ENCODE measurements around the gene MAD1L1. TPM values are rescaled to one million over a fixed set of nuclear protein-coding genes. Genes with fewer than 3 reads are reported as not detected.

The MAD1L1 gene
- total RNA-seq, 3 donors from 2014 or later, result 25.3 to 31.2 (median 26.2) TPM

DNA sequence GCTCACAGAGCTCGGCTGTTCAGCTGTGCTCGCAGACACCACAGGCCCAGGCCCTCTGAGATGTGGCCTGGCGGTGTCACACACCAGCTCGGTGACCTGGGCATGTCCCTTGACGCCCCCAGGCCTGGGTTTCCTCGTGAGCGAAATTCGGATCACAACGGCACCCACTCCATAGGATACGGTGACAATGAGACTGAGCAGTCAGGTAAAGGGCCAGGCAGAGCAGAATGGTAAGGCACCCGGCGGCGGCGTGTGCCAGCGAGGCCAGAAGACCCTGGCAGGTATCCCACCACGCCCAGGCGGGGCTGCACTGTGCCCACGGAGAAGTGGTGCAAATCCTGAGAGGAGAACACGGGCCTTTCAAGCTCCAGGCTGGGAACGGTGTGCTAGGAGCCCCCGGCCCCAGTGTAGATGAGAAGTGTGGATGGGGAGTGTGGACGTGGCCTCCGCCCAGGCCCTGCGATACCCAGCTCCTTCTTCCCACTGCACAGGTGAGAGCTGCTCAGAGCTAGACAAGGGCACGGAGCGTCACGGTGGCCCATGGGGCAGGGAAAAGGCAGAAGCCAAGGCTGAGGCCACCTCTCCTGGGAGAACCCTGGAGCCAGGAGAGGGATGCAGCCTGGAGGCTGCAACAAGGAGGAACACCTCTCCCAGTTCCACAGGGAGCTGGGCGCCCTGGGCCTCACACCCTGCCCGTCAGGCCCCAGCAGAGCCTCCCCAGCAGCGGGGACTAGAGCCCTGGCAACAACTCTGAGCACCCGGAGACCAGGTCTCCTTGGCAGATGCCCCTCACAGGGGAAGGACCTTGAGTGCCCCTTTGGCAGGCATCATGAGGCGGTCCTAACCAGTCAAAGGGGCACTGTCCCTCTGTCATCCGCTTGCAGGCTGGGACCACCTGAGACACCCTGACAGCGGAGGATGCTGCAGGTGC is 219.1 kb downstream of the MAD1L1 start:
- intact Hi-C loops (cut with DNase I, micrococcal nuclease), result no loop called here
- H3K4me3 ChIP-seq, result no peak overlapping the region
- no peaks in the 10 kb centered on the region for H3K36me3 ChIP-seq (ENCODE audit: low read depth)
- ATAC-seq (no peak), DNase-seq (peak in 2 of 3 donors; percentile 18 to 32)
- TF ChIP-seq, protein P1, sequence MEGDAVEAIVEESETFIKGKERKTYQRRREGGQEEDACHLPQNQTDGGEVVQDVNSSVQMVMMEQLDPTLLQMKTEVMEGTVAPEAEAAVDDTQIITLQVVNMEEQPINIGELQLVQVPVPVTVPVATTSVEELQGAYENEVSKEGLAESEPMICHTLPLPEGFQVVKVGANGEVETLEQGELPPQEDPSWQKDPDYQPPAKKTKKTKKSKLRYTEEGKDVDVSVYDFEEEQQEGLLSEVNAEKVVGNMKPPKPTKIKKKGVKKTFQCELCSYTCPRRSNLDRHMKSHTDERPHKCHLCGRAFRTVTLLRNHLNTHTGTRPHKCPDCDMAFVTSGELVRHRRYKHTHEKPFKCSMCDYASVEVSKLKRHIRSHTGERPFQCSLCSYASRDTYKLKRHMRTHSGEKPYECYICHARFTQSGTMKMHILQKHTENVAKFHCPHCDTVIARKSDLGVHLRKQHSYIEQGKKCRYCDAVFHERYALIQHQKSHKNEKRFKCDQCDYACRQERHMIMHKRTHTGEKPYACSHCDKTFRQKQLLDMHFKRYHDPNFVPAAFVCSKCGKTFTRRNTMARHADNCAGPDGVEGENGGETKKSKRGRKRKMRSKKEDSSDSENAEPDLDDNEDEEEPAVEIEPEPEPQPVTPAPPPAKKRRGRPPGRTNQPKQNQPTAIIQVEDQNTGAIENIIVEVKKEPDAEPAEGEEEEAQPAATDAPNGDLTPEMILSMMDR (IDR thresholded peaks at IDR 0.05), result no peak
- H3K4me1 ChIP-seq (ENCODE audit: low read depth), result no peaks in the 10 kb centered on the region
- H3K9me3 ChIP-seq, result no peaks in the 10 kb centered on the region

DNA sequence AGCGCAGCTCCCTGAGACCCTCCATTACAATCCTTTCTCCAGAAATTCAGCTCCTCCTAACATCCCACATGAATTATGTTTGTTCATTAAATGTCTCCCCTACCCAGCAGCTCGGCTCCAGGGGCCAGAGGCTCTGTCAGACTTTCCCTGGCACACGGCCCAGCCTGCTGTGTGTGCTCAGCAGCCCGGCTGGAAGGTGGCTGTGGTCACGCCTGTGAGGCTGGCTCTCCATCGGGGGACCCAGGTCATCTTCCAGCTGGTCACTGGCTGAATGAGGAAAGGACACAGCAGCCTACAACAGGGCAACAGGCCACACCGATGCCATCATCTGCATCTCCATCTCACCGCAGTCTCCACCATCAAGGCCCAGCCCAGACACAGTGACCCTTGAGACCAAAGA is 219.8 kb downstream of the MAD1L1 start:
- ATAC-seq, result no peak
- Histone ChIP-seq H3K36me3 (ENCODE audit: low read depth) (no peaks in the 10 kb centered on the region), H3K9me3 (no peaks in the 10 kb centered on the region), H3K4me1 (ENCODE audit: low read depth) (no peaks in the 10 kb centered on the region), H3K4me3 (no peak overlapping the region)
- peak in 1 of 3 donors; percentile 17 for DNase-seq
- intact Hi-C loops (cut with DNase I, micrococcal nuclease), result no loop called here
- TF ChIP-seq, protein P1 (IDR thresholded peaks at IDR 0.05), result no peak

DNA sequence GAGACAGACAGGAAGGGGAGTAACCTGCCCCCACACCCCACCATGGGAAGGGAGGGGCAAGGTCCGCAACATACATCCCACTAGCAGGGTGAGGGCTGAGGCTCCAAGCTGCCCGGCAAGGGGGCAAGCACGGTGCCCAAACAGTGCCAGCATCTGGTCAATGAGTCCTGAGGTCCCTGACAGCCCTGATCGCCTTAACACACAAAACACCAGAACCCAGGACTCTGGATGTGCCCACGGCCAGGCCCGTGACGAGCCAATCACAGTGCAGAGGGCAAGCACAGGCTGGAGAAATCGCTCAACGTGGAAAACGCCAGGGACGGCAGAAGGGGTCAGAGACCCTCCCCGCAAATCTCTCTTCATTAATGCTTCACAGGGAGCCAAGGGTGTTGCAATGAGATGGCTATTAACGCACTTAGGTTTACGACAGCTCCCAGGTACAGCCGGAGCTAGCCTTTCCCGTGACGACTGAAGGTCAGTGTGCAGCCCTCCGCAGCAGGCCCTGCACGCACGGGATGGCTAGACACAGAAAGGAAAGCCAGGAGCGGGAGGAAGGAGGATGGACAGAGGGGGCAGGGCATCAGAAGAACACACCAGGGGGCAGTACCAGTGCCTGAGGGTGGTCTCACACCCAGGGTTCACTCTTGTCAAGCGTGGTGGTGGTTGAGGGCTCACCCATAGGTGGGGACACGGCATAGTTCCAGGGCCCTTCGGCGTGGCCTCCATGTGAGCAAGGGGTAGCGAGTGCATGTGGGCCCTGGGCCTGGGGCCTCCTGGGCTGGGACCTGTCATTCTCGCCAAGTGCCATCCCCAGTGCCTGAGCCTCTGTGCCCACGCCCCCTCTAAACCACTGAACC is 220.5 kb downstream of the MAD1L1 start:
- H3K9me3 ChIP-seq, result no peaks in the 10 kb centered on the region
- no peak for ATAC-seq
- DNase-seq, result peak in 2 of 3 donors; percentile 13 to 34
- H3K4me1 ChIP-seq (ENCODE audit: low read depth), result no peaks in the 10 kb centered on the region
- no peaks in the 10 kb centered on the region for H3K36me3 ChIP-seq (ENCODE audit: low read depth)
- no peak overlapping the region for H3K4me3 ChIP-seq
- TF ChIP-seq, protein P1 (IDR thresholded peaks at IDR 0.05), result no peak
- intact Hi-C loops (cut with DNase I, micrococcal nuclease), result no loop called here

DNA sequence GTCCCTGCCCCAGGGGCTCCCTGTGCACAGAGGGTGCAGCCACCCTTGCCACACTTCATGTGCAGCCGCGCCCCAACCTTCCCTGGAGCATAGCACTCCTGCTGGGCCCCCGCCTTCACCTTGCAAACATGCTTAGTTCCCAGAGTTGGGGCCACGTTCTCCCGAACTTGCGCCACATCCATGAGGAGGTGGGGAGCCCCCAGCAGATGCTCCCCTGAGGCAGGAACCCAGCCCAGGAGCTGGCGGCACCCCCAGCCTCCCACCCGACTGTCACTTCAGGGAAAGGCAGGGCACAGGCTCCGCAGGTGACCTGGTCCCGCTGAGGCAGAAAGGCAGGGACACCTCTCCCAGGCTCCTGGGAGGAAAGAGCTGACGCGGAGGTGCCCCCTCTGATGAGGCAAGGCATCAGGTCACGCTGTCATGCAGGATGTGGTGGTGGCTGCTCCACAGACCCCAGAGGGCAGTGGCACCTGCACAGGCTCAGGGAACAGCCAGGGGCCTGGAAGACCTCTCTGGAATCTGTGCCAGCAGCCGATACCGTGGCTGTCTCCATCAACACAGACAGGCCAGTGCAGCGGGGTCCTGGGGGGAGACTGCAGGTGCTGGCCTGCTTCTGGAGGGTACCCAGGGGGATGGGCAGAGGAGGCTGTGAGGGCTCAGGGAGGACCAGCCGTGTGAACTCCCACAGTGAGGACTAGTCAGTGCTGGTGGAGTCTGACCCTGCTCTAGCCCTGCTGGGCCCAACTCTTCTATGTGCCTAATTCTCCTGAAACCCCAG is 221.3 kb downstream of the MAD1L1 start:
- DNase-seq (peak in 2 of 3 donors; percentile 18 to 42), ATAC-seq (no peak)
- intact Hi-C loops (cut with DNase I, micrococcal nuclease), result no loop called here
- no peak overlapping the region for H3K4me3 ChIP-seq
- TF ChIP-seq, protein P1 (IDR thresholded peaks at IDR 0.05), result no peak
- no peaks in the 10 kb centered on the region for H3K36me3 ChIP-seq (ENCODE audit: low read depth)
- no peaks in the 10 kb centered on the region for H3K4me1 ChIP-seq (ENCODE audit: low read depth)
- H3K9me3 ChIP-seq, result no peaks in the 10 kb centered on the region
